NCI-H1694 treated with DMSO at 0.1 percent for 48 hours (cell line): Measurements from ENCODE around the gene SIL1.
A peak's percentile ranks its signal among the peaks of the same experiment; 100 is the strongest.
"Not testable (repeated sequence)": the region's sequence is repeated elsewhere in the genome, so short reads cannot be mapped to it uniquely, and the experiment has no call there.

Experiments used
- DNase-seq: peaks from one replicate; lab custom pipeline; 2025; lab: John Stamatoyannopoulos, UW

Gene SIL1

GRCh38 chr5:139197710-139198669 lies at the start of gene SIL1:
TSS of gene SIL1 (minus strand) at chr5:139198368. CDS start at chr5:139127843, 70,525 bp downstream.
- DNase-seq, result peak; percentile 80

- DNase-seq, result no peak
Observed at GRCh38 chr5:139246394-139246793, 48.2 kb upstream of the SIL1 start.

- DNase-seq, result no peak
Observed at GRCh38 chr5:139245637-139246339, 47.6 kb upstream of the SIL1 start.

- peak; percentile 92 for DNase-seq
Observed at GRCh38 chr5:139243425-139243970, 45.3 kb upstream of the SIL1 start.

- no peak for DNase-seq
Observed at GRCh38 chr5:139241139-139241538, 43.0 kb upstream of the SIL1 start.

GRCh38 chr5:139236479-139236878 lies 38.3 kb upstream of the SIL1 start:
- no peak for DNase-seq

- DNase-seq, result no peak
Observed at GRCh38 chr5:139232147-139232724, 34.1 kb upstream of the SIL1 start.

- DNase-seq, result no peak
Observed at GRCh38 chr5:139228201-139228803, 30.1 kb upstream of the SIL1 start.

GRCh38 chr5:139226131-139226530 lies 28.0 kb upstream of the SIL1 start:
- DNase-seq, result no peak

- no peak for DNase-seq
Observed at GRCh38 chr5:139223481-139223880, 25.3 kb upstream of the SIL1 start.

GRCh38 chr5:139222346-139222745 lies 24.2 kb upstream of the SIL1 start:
- no peak for DNase-seq

GRCh38 chr5:139218038-139218437 lies 19.9 kb upstream of the SIL1 start:
- DNase-seq, result not testable (repeated sequence)

GRCh38 chr5:139215107-139215975 lies 17.2 kb upstream of the SIL1 start:
- no peak for DNase-seq

GRCh38 chr5:139214646-139215045 lies 16.5 kb upstream of the SIL1 start:
- no peak for DNase-seq

GRCh38 chr5:139212906-139213305 lies 14.7 kb upstream of the SIL1 start:
- DNase-seq, result no peak

GRCh38 chr5:139212486-139212885 lies 14.3 kb upstream of the SIL1 start:
- DNase-seq, result no peak

- DNase-seq, result no peak
Observed at GRCh38 chr5:139210585-139210984, 12.4 kb upstream of the SIL1 start.

- DNase-seq, result no peak
Observed at GRCh38 chr5:139207297-139208000, 9.3 kb upstream of the SIL1 start.

GRCh38 chr5:139205586-139205985 lies 7.4 kb upstream of the SIL1 start:
- no peak for DNase-seq

- no peak for DNase-seq
Observed at GRCh38 chr5:139205124-139205523, 7.0 kb upstream of the SIL1 start.
